GM19099 (cell line): ENCODE data around the gene STRAP.
A peak's percentile ranks its signal among the peaks of the same experiment; 100 is the strongest.

ENCODE experiments used
- POLR2A ChIP-seq: IDR thresholded peaks from 3 replicates; pipeline ENCODE4 v1.6.1; 2011; ENCODE audit warnings: low read depth; ENCODE audit not compliant: insufficient read length; ENCODE audit errors: extremely low read depth

Gene STRAP

DNA sequence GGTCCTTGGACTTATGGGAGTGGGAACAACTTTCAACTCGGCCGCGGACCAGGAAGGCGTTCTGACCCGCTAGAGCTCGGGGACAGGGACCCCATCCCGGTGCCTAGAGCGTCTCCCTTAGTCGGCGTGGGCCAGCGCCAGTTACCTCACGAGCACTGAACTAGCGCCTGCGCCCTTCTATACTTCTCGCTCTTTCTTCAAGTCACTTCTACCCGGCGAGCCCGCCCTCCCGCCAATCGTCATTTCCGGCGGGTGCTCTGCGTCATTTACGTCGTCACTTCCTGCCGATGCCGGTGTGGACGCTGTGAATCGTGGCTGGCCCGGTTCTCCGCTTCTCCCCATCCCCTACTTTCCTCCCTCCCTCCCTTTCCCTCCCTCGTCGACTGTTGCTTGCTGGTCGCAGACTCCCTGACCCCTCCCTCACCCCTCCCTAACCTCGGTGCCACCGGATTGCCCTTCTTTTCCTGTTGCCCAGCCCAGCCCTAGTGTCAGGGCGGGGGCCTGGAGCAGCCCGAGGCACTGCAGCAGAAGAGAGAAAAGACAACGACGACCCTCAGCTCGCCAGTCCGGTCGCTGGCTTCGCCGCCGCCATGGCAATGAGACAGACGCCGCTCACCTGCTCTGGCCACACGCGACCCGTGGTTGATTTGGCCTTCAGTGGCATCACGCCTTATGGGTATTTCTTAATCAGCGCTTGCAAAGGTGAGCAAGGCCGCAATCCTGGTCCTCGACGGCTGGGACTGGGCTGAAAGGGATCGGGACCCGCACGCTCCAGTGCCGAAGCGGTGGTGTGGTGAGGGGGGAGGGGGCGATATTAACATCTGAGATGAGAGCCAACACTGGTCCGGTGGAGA lies at the start of gene STRAP:
STRAP (plus strand) TSS at position 270 of the 854 bp plus-strand sequence; CDS start at position 591, 321 bp downstream.
- TF ChIP-seq POLR2A, result peak; percentile 99

DNA sequence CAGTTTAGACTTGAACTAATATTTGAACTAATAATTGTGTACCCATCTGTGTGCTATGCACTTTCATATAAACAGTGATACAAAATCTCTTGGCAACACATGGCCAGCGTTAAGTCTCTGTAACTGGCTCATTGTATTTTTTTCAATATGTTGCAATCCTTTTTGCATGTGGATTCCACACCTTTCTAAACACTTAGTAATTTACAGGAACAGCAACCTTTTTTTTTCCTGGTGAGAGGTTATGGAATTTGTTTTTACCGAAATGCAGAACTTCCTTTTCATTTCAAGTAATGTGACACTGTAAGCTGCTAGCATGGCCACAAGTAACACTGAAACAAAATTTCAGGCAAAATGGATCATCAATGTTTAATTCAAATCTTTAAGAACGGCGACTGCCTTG lies 47.6 kb upstream of the STRAP start:
- no peak for TF ChIP-seq POLR2A

DNA sequence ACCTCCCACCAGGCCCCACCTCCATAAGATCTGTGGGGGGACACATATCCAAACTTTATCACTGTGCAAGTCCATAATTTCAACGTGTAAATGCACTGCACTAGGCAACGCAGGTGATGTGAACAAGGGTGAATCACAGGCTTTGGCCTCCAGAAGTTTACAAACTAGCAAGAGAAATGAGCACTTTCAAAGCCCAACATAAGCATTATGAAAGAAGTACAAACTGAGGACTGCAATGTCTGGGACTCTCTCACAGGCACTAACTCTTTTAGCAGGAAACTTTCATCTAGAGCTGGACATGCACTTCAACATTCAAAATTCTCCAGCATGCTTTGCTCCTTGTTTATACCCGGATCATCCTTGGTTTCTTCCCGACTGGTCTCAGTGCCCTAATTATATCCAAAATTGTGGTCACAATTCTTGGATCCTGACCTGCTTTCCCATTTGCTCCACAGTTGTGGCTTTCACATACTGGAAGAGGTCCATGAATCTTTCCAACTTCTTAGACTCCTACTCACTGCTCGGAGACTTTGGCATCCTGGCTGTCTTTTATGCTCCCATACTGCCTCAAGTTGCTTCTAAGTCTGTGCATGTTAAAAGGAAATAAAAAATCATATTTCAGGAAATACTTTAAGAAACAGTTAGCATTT lies 44.9 kb upstream of the STRAP start:
- no peak for TF ChIP-seq POLR2A

GRCh38 chr12:15839041-15839440 lies 43.1 kb upstream of the STRAP start:
- no peak for TF ChIP-seq POLR2A

GRCh38 chr12:15839682-15840081 lies 42.5 kb upstream of the STRAP start:
- no peak for TF ChIP-seq POLR2A

GRCh38 chr12:15842108-15842507 lies 40.1 kb upstream of the STRAP start:
- no peak for TF ChIP-seq POLR2A

GRCh38 chr12:15846887-15847286 lies 35.3 kb upstream of the STRAP start:
- no peak for TF ChIP-seq POLR2A

- no peak for TF ChIP-seq POLR2A
Measured at GRCh38 chr12:15848606-15849005, 33.6 kb upstream of the STRAP start.

GRCh38 chr12:15851045-15851620 lies 31.1 kb upstream of the STRAP start:
- no peak for TF ChIP-seq POLR2A

- TF ChIP-seq POLR2A, result no peak
Measured at GRCh38 chr12:15851919-15852318, 30.3 kb upstream of the STRAP start.

- no peak for TF ChIP-seq POLR2A
Measured at GRCh38 chr12:15852383-15852782, 29.8 kb upstream of the STRAP start.

DNA sequence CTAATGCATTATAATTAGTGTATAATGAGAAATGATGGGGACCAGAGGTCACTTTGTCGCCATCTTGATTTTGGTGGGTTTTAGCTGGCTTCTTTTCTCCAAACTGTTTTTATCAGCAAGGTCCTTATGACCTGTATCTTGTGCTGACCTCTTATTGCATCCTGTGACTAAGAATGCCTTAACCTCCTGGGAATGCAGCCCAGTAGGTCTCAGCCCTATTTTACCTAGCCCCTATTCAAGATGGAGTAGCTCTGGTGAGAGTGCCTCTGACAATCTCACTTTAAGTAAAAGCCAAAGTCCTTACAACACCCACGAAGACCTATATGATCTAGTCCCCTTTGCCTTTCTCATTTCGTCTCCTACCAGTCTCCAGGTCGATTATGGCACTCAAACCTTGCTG lies 28.3 kb upstream of the STRAP start:
- no peak for TF ChIP-seq POLR2A

GRCh38 chr12:15854916-15855315 lies 27.3 kb upstream of the STRAP start:
- TF ChIP-seq POLR2A, result no peak

GRCh38 chr12:15855646-15856045 lies 26.5 kb upstream of the STRAP start:
- TF ChIP-seq POLR2A, result no peak

DNA sequence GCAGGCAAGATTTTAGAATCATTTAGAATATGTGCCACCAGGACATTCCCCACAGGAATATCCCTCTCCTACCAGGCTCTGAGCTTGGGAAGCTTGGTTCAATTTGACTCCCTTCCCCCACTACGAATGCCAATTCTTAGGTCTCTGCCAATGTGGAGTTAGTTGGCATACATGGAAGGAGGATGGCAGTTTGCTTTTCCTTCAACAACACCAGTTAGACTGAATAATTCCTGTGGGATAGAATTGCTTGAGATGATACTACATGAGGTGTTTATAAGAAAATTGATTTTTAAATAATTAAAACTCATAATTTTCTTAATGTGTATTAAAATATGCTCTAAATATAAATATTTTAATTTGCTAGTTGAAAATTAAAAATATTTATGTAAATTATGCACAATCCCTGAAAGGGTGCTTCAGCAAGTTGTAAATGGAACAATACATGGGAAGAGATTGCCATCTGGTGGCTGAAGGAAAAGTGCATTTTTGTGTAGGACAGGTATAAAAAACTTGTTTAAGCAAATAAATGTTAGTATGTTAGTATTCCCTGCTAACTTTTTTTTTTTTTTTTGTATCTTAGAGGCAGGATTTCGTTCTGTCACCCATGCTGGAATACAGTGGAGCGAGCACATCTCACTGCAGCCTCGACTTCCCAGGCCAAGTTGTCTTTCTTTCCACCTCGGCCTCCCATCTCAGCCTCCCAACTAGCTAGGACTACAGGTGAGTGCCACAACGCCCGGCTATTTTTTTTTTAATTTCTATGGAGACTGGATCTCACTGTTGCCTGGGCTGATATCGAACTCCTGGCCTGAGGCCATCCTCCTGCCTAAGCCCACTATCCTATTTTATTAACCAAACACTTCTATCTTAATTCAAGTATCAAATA lies 25.8 kb upstream of the STRAP start:
- no peak for TF ChIP-seq POLR2A
